NCI-H345 (cell line): ENCODE data around the gene CPEB2.

Source experiments
- DNase-seq: peaks from one replicate; lab custom pipeline; 2025; lab: John Stamatoyannopoulos, UW

Gene CPEB2

GRCh38 chr4:15118292-15118691, 116.0 kb downstream of the CPEB2 start:
- no peak for DNase-seq
